Peyer's patch (tissue), 4 donors: Measurements from ENCODE around the gene RAB20. TPM values are rescaled to one million over a fixed set of nuclear protein-coding genes. Genes with fewer than 3 reads are reported as not detected.
A peak's percentile ranks its signal among the peaks of the same experiment; 100 is the strongest.

Experiments used
- DNase-seq, 3 donors: peaks; one replicate each; pipeline ENCODE4 v3.0.0-alpha.2; 2017 to 2019
- H3K27ac ChIP-seq, 4 donors: fragments of 200-600 bp; sonication (generic); one replicate each; pipeline ENCODE4 v1.5.1; 2016 to 2019
- H3K27me3 ChIP-seq, 2 donors: fragments of 200-600 bp; sonication (generic); one replicate each; pipeline ENCODE4 v1.5.1; 2019
- H3K36me3 ChIP-seq, 3 donors: fragments of 200-600 bp; sonication (generic); one replicate each; pipeline ENCODE4 v1.5.1; 2016 to 2019
- H3K4me1 ChIP-seq, 4 donors: fragments of 200-600 bp; sonication (generic); one replicate each; pipeline ENCODE4 v1.5.1; 2016 to 2019
- H3K4me3 ChIP-seq, 4 donors: fragments of 200-600 bp; sonication (generic); 1 replicate in 3 of 4; 2 replicates in 1 of 4; pipeline ENCODE4 v1.5.1; 2016 to 2019; ENCODE audit warnings: mild to moderate bottlenecking in 1 of 4
- H3K9me3 ChIP-seq, 4 donors: fragments of 200-600 bp; sonication (generic); one replicate each; pipeline ENCODE4 v1.5.1; 2016 to 2019; ENCODE audit warnings: mild to moderate bottlenecking in 1 of 4
- POLR2A ChIP-seq, 2 donors: fragments of 450-650 bp; IDR thresholded peaks; one replicate each; pipeline ENCODE4 v1.5.1; 2017; ENCODE audit warnings: antibody characterized with exemption in 2 of 2, mild to moderate bottlenecking in 2 of 2, moderate library complexity in 2 of 2
- total RNA-seq, 4 donors: library from RNA; depleted of rRNA; stranded (reverse); fragments of >200 nt; gene quantifications; one replicate each; pipeline ENCODE4 v1.1.0, GENCODE V29; 2016
- TF ChIP-seq, protein P1 (sequence below), 6 experiments: fragments of 450-650 bp in 4 of 6; fragments of 200-600 bp in 2 of 6; sonication (generic) in 1 of 6; IDR thresholded peaks; one replicate each; pipeline ENCODE4 v1.5.1; 2017 to 2019; ENCODE audit warnings: antibody characterized with exemption in 6 of 6, mild to moderate bottlenecking in 3 of 6, moderate library complexity in 1 of 6

RAB20 gene
- total RNA-seq, 4 donors from 2014 or later, result 15.7 to 69.1 (median 62.2) TPM

DNA sequence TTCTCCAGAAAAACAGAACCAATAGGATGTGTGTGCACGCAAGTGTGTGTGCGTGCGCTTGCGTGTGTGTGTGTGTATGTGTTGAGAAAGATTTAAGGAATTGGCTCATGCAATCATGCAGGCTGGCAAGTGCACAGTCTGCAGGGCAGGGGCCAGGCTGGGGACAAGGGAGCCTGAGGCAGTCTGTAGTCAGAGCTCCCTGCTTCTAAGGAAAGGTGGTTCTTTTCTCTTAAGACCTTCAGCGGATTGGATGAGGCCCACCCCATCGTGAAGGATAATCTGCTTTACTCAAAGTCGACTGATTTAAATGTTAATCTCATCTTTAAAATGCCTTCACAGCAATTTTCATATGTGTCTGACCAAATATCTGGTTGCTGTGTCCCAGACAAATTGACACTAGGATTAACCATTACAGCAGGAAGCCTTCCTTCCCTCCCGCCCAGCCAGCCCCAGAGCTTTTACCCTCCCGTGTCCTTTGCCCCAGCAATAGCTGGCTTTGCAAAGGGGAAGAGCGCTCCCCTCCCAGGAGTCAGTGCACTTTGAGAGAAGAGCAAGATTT, 38.8 kb upstream of the RAB20 start:
- no peaks in the 10 kb centered on the region for H3K9me3 ChIP-seq
- H3K27ac ChIP-seq, result no peak overlapping the region
- H3K4me1 ChIP-seq, result no peaks in the 10 kb centered on the region
- H3K4me3 ChIP-seq, result no peak overlapping the region
- no peak for TF ChIP-seq POLR2A (IDR thresholded peaks at IDR 0.05)
- TF ChIP-seq, protein P1, sequence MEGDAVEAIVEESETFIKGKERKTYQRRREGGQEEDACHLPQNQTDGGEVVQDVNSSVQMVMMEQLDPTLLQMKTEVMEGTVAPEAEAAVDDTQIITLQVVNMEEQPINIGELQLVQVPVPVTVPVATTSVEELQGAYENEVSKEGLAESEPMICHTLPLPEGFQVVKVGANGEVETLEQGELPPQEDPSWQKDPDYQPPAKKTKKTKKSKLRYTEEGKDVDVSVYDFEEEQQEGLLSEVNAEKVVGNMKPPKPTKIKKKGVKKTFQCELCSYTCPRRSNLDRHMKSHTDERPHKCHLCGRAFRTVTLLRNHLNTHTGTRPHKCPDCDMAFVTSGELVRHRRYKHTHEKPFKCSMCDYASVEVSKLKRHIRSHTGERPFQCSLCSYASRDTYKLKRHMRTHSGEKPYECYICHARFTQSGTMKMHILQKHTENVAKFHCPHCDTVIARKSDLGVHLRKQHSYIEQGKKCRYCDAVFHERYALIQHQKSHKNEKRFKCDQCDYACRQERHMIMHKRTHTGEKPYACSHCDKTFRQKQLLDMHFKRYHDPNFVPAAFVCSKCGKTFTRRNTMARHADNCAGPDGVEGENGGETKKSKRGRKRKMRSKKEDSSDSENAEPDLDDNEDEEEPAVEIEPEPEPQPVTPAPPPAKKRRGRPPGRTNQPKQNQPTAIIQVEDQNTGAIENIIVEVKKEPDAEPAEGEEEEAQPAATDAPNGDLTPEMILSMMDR (IDR thresholded peaks at IDR 0.05), result no peak
- H3K27me3 ChIP-seq, result no peaks in the 10 kb centered on the region
- H3K36me3 ChIP-seq, result no peaks in the 10 kb centered on the region
- DNase-seq, result no peak

DNA sequence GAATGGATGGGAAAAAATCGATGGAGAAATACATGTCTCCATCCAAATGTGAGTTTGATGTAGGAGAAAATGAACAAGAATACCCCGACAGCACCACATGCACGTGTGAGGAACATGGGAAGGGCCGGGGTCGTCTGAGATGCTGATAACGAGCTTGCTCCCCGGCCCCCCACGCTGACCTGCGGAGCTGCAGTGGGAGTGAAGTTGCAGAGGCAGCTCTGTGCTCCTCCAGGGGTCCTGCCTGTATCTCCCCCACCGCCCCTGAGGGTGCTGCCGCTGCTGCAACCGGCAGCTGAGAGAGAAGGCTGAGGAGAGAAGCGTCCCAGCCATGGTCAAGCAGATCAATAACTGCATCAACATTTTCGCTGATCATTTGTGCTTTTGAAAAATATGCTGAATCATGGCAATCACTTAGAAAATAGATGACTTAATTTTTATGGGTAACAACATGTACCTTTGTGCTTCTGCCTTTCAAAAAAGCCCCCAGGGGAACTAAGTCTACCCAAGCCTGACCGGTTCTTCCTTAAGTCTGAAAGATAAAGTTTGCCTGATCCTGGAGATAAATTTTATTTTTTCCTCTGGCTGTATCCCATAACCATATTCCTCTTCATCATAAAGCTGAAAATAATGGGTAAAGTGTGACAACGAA, 35.6 kb upstream of the RAB20 start:
- H3K36me3 ChIP-seq, result no peaks in the 10 kb centered on the region
- no peaks in the 10 kb centered on the region for H3K27me3 ChIP-seq
- DNase-seq, result no peak
- TF ChIP-seq, protein P1 (IDR thresholded peaks at IDR 0.05), result no peak
- no peak for TF ChIP-seq POLR2A (IDR thresholded peaks at IDR 0.05)
- H3K4me1 ChIP-seq, result no peaks in the 10 kb centered on the region
- no peaks in the 10 kb centered on the region for H3K9me3 ChIP-seq
- H3K4me3 ChIP-seq, result no peak overlapping the region
- H3K27ac ChIP-seq, result no peak overlapping the region

DNA sequence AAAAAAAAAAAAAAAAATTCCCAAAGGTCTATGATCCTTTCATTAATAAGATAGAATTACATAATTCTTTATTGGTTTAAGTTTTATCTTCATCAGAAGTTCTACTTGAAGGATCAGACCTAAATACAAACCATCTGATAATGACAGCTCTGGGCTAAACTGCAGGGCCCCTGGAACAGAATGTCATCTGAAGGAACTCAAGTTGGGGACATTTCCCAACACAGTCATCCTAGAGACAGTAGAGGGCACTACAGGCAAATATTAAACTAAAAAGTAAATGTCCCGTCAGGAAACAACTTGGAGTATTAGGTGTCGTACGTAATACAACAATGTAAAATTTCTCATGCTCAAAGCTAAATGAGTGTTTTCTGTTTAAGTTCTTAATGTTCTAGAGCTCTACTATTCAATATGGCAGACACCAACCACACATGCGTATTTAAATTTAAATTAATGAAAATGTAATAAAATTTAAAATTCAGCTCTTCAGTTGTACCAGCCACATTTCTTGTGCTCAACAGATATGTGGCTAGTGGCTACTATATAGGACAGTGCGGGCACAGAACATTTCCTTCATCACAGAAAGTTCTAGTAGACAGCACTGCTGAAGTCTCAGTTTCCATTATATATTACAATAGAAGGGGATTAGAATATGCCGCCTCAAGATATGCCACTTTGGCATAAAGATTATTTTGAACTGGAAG, 32.1 kb upstream of the RAB20 start:
- Histone ChIP-seq H3K27me3 (no peaks in the 10 kb centered on the region), H3K9me3 (no peaks in the 10 kb centered on the region)
- DNase-seq, result peak in 1 of 3 donors; percentile 54

DNA sequence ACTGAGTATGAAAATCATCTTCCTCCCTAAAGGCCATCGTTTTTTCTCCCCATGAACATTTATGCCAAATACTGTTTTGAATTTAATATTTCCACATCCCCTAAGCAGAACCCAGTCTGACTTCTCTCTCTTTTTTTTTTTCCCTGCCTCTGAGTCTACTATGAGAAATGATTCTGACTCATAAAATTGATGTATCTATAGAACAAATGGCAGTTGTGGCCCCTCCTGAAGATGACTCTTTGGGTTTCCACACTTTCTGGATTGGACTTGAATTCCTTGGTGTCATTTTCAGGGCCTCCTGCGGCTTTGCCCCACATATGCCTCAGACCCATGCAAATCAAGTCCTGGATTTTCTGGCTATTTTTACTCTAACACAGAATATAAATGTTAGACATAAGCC, 31.1 kb upstream of the RAB20 start:
- no peak for DNase-seq
- Histone ChIP-seq H3K4me1 (no peaks in the 10 kb centered on the region), H3K9me3 (no peaks in the 10 kb centered on the region), H3K36me3 (no peaks in the 10 kb centered on the region), H3K27me3 (no peaks in the 10 kb centered on the region), H3K4me3 (no peak overlapping the region), H3K27ac (no peak overlapping the region)
- TF ChIP-seq, protein P1 (IDR thresholded peaks at IDR 0.05), result no peak
- no peak for TF ChIP-seq POLR2A (IDR thresholded peaks at IDR 0.05)

More for the DNA sequence above, 32.1 kb upstream of the RAB20 start:
- Histone ChIP-seq H3K4me3 (no peak overlapping the region), H3K27ac (no peak overlapping the region), H3K4me1 (no peaks in the 10 kb centered on the region), H3K36me3 (no peaks in the 10 kb centered on the region)
- no peak for TF ChIP-seq POLR2A (IDR thresholded peaks at IDR 0.05)
- TF ChIP-seq, protein P1 (IDR thresholded peaks at IDR 0.05), result peak; percentile 12 to 86 (median 72)

DNA sequence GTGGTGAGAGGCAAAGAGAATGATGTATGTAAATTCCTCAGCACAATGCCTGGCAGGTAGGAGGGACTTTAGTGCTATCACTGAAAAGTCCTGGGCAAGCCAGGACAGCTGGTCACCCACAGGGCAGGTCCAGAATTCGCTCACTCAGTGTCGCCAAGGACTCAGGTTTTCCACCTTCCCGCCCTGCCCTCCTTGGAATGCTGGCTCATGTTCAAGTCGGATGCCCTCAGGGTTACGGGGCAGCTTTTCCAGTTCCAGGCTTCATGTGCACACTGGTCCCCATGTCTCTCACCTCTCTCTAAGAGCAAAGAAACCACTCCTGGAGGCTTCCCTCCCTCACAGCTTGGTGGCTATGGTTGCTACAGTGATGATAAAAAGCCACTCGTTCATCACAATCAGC, 29.1 kb upstream of the RAB20 start:
- H3K27ac ChIP-seq, result no peak overlapping the region
- no peak overlapping the region for H3K4me3 ChIP-seq
- no peaks in the 10 kb centered on the region for H3K4me1 ChIP-seq
- no peak for TF ChIP-seq POLR2A (IDR thresholded peaks at IDR 0.05)
- TF ChIP-seq, protein P1 (IDR thresholded peaks at IDR 0.05), result no peak
- DNase-seq, result no peak
- H3K36me3 ChIP-seq, result no peaks in the 10 kb centered on the region
- H3K9me3 ChIP-seq, result no peaks in the 10 kb centered on the region
- no peaks in the 10 kb centered on the region for H3K27me3 ChIP-seq
